COLO668 (cell line): Measurements from ENCODE around the gene SMAD6.
A peak's percentile ranks its signal among the peaks of the same experiment; 100 is the strongest.

Experiments
- DNase-seq: peaks from one replicate; lab custom pipeline; 2025; ENCODE audit not compliant: unreplicated experiment; lab: John Stamatoyannopoulos, UW

The SMAD6 gene

GRCh38 chr15:66771351-66771650 is 69.3 kb downstream of the SMAD6 start:
- DNase-seq, result no peak

GRCh38 chr15:66772604-66773128 is 70.6 kb downstream of the SMAD6 start:
- no peak for DNase-seq

- no peak for DNase-seq
These were observed 71.3 kb downstream of the SMAD6 start for GRCh38 chr15:66773129-66773873.

- peak; percentile 53 for DNase-seq
These were observed 72.2 kb downstream of the SMAD6 start for GRCh38 chr15:66774001-66774814.

DNA sequence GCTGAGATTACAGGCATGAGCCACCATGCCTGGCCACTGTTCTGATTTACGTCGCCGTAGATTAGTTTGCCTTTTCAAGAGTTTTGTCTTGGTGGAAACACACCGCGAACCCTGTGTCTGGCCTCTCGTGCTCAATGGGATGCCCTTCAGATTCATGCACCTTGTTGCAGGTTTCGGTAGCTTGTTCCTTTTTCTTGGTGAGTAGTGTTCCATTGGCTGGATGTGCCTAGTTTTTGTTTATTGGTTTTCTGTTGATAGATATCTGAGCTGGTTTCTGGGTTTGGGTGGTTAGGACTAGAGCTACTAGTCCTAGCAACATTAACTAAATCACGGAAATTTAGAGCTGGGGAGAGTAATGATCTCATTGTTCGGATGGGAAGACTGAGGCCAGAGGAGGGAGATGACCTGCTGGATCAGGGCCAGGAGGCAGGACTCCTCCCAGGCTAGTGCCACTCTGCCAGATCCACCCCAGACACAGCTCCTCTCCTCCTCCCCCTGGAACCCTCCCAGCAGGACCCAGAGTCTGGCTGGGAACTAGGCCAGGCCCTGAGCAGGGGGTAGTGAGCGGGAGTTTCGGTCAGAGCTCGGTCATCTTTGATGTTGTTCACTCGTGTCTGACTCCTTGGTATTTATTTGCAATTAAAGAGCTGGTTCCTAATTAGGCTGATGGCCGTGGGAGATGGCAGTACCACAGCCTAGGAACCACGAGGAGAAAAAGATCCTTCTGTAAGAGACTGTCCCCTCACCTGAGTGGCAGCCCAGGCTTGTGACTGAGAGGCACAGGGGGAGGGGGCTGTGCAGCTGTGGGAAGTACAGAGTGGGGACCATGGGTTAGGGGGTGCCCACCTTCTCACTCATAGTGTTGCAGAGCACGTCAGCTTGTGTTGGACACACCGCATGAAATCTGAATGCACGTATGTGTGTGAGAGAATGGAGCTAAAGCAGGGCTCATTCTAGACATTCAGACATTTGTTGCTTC is 73.4 kb downstream of the SMAD6 start:
- no peak for DNase-seq

- DNase-seq, result no peak
These were observed 75.0 kb downstream of the SMAD6 start for GRCh38 chr15:66777054-66777453.

DNA sequence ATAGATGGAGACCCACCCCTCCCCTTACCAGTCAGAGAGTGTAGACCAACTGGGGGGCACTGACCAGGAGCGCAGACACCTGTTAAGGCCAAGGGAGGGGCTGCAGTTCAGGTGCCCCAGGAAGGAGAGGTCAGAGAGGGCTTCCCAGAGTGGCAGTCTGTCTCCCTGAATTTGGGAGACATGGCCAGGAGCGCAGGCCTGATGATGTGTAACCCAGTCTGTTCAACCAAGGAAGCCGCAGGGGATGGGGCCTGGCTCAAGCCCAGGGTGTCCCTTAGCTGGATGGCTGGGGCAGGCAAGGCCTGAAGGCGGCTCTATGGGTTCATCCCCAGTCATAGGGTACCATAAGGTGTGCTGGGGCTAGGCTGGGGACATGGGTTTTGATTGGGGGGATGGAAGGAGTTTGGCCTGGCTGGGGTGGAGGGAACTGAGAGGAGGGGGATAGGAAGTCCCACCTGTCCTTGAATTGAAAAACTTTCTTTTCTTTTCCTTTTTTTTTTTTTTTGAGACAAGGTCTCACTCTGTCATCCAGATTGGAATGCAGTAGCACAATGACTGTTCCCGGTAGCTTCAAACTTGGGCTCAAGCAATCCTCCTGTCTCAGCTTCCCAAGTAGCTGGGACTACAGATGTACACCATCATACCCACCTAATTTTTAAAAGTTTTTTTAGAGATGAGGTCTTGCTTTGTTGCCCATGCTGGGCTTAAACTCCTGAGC is 75.7 kb downstream of the SMAD6 start:
- DNase-seq, result no peak

DNA sequence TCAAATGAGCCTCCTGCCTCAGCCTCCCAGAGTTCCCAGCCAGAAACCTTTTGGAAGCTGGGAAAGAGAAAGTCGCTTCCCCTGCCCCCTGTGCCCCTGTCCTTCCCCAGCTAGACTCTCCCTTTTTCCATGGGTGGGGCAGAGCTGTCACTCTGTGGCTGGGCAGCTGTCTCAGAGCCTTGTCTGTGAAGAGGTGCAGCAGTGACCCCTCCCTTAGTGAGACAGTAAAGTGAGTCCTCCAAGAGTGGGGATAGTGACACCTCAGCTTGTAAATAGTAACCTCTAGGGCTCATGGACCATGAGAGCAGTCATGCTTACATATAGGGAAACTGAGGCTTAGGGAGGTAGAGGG is 76.3 kb downstream of the SMAD6 start:
- DNase-seq, result no peak

- DNase-seq, result no peak
These were observed 76.7 kb downstream of the SMAD6 start for GRCh38 chr15:66778716-66779115.

GRCh38 chr15:66779331-66780009 is 77.4 kb downstream of the SMAD6 start:
- no peak for DNase-seq

GRCh38 chr15:66780172-66780972 is 78.3 kb downstream of the SMAD6 start:
- no peak for DNase-seq

DNA sequence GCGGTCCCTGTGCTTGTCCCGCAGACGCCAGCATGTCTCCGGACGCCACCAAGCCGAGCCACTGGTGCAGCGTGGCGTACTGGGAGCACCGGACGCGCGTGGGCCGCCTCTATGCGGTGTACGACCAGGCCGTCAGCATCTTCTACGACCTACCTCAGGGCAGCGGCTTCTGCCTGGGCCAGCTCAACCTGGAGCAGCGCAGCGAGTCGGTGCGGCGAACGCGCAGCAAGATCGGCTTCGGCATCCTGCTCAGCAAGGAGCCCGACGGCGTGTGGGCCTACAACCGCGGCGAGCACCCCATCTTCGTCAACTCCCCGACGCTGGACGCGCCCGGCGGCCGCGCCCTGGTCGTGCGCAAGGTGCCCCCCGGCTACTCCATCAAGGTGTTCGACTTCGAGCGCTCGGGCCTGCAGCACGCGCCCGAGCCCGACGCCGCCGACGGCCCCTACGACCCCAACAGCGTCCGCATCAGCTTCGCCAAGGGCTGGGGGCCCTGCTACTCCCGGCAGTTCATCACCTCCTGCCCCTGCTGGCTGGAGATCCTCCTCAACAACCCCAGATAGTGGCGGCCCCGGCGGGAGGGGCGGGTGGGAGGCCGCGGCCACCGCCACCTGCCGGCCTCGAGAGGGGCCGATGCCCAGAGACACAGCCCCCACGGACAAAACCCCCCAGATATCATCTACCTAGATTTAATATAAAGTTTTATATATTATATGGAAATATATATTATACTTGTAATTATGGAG is 79.1 kb downstream of the SMAD6 start:
- no peak for DNase-seq

- no peak for DNase-seq
These were observed 80.7 kb downstream of the SMAD6 start for GRCh38 chr15:66782785-66783184.

DNA sequence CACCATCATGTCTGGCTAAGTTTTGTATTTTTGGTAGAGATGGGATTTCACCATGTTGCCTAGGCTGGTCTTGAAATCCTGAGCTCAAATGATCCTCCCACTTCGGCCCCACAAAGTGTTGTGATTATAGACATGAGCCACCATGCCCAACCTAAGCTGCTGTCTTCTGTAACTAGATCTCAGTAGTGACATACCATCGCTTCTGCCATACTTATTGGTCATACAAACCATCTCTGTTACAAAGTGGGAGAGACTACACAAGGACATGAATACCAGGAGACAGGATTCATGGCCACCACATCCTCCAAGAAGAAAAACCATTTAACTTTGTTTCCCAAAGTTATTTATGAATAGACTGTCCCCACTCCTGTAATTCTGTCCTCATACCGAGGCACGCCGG is 81.3 kb downstream of the SMAD6 start:
- no peak for DNase-seq

DNA sequence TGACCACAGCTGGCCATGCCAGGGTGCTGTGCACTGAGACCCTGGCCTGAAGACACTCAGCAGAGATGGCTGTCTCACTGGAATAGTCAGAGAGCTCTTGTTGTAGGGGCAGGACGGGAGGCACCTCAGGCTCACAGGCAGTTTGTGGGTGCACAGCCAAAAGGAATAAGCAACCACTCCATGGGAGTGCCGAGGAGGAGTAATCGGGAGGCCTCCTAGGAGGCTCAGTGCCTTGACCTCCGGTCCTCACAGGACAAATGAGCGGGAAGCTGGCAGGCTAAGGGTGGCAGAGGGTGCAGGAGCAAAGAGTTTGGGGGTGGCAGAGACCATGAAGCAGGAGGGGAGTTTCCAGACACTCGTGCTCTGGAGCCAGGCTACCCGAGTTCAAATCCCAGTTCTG is 81.7 kb downstream of the SMAD6 start:
- DNase-seq, result no peak

DNA sequence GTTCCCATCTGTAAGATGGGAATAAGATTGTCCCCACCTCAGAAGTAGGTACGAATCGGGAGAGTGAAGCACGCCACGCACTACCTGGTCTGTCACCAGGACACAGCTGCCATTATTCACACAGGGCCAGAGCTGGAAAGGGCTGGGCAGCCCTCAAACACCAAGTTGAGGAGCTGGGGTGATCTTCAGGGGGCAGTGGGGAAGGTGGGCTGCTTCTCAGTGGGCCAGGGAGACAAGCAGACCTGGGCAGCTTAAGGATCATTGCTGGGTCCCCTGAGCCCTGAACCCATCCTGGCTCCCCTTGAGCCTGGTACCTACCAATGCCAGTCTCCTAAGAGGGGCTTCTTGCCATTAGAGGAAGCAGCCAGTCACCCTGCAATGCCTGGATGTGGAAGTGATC is 82.1 kb downstream of the SMAD6 start:
- DNase-seq, result no peak

- DNase-seq, result no peak
These were observed 83.6 kb downstream of the SMAD6 start for GRCh38 chr15:66785637-66786036.

GRCh38 chr15:66786222-66786621 is 84.2 kb downstream of the SMAD6 start:
- no peak for DNase-seq
